GM18868 (cell line): Measurements from ENCODE around the gene SLC30A7.
A peak's percentile ranks its signal among the peaks of the same experiment; 100 is the strongest.

Experiments used
- ATAC-seq: cut with Tn5 transposase; IDR thresholded peaks from one replicate; pipeline ENCODE4 v1.9.1; 2021; ENCODE audit warnings: mild to moderate bottlenecking, moderate library complexity; ENCODE audit not compliant: unreplicated experiment

SLC30A7 gene

DNA sequence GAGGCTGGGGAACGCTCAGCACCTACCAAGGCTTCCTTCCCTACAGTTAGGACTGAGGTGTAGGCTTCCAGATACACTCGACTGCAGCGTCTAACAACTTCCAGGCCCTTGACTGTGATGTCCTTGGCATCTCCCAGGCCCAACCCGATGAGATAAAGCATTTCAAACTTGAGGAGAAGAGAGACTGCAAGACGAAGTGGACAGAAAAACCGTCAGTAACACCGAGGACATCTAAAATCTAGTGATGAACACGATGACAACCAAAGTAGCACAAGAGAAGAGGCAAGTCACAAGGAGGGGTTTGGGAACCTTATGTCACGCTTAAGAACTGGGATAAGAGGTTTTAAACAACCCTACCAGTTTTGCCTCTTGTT, 129.4 kb downstream of the SLC30A7 start:
- ATAC-seq: peak; percentile 29

DNA sequence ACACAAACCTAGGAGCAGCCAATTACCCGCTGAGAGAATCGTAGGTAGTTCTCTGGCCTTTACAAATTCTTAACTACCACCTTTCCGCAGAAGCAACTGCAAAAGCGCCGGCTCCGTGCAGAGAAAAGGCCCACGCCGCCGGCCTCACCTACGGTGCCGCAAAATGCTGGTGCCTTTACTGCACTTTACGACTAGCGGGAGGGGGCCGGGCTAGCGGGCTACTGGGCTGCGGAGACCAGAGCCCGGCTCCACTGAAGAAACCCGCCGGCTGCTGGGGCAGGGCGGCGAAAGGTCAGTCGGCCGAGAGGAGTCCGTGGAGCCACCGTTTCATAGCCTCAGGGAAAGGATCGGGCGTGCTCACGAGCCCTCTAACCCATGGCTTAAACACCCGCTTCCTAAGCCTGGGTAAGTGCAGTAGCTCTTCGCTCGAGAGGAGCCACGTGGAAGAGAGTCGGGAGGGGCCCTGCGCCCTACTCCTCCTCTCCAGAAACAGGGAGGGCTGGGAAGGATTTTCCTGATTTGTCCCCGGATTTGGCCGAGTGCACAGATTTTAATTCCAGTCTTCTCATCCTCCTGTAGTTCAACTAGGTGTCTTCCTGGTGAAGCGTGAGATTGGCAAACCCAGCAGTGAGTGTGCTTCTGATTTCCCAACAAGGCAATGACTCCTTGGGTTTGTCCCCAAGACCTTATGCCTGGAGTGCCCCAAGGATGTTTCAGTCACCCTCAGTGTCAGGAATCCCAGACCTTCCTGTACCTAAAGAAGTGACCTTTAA, 130.0 kb downstream of the SLC30A7 start, which contains the start of gene DPH5:
Gene DPH5 (minus strand): TSS at position 128 of the 773 bp plus-strand sequence. CDS start 341 bp downstream, outside the sequence.
- ATAC-seq: peak; percentile 81

DNA sequence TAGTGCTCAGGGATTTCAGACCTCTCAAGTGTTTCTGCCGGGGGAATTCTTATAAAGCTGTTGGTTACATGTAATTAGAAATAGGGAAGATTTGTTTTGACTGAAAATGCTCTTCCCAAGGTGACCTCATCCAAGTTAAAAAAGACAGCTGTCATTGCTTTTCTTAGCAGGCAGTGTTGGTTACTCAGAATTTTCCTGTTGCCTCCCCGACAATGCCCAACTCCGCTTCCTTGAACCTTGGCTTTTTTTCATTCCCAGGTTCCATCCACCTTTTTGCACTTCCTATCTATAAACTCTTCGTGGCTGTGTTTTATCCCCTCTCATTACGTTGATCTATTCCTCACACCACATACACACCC, 130.5 kb downstream of the SLC30A7 start:
- ATAC-seq: no peak

DNA sequence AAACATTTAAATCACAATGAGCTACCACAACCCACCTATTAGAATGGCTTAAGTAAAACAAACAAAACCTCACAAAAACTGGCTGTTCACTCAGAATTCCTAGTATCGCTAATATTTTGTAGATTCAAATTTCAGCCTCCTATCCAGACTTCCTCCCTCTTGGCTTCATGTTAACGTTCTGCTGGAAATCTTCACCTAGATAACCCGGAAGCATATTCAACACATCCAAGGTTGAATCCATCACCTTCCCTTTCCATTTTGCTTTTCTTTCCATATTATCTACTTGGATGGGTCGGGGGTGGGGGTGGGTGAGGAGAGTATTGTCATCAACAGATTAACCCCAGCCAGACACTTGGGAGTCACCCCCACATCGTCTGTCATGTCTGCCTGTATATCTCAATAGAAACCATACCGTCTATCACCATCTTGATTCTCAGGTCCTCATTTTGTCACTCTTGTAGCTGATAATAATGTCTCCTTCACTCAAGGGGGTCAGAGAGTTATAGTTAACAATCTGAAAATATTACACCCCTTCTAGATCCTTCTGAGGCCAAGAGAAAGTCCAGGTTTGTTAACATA, 131.4 kb downstream of the SLC30A7 start:
- no peak for ATAC-seq

DNA sequence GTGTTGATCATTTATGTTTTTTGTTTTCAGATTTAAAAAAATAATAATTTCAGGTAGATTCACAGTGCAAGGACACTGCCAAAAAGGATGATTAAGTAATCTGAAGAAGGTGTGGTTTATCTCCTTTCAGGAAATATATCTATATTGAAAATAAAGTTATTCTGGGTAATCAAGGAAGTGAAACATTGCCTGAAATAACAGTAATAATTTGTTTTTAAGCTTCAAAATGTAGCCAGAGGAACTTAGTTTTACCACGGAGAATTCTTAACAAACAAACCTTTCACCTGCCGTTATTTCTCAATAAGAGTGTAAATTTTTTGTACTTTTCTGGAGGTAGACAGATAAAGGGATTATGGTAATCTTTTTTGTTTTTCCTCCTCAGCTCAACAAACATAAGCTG, 132.6 kb downstream of the SLC30A7 start:
- no peak for ATAC-seq

DNA sequence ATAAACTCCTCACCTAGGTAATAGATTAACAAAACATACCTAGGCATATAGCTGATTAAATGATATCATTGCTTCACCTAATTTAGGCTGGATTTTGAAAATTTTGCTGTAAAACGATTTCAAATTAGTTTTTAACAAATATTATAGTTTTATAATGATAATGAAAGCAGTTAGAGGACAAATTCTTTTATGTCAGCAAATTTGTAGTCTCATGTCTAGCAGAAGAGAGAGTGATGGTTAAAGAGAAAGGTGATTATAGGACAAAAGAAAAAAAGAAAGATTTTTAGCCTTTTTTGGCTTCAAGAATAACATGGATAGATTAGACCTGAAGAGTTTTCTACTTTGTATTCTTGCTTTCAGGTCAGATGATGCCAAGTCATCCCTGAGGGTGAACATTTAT, 133.3 kb downstream of the SLC30A7 start:
- ATAC-seq: no peak

DNA sequence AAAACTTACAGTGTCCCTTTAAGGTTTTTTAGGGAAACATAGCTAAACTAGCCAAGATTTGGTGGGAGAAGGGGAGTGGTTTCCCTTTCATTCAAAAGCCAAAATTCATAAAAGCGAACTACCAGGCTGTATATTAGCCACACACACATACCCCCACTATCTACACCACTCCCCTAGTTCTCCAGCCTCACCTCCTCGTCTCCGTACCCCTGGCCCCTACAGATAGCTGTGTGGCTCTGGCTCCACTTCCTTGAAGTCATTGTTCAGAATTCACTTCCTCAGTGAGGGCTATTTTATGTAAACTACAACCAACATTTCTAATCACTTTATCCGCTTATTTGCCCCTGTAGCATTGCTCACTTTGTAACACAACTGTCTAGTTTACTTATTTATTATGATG, 135.0 kb downstream of the SLC30A7 start:
- ATAC-seq: no peak
